Measurements from ENCODE around the gene COL5A2.
A peak's percentile ranks its signal among the peaks of the same experiment; 100 is the strongest.

COL5A2 gene

GRCh38 chr2:189074506-189074905 is 105.1 kb downstream of the COL5A2 start:
- no peak for DNase-seq (ENCODE audit: low read depth, low spot score)
- no peak overlapping the region for H3K4me3 ChIP-seq (ENCODE audit: low read length)

GRCh38 chr2:189072036-189072435 is 107.5 kb downstream of the COL5A2 start:
- H3K4me3 ChIP-seq (ENCODE audit: low read length): no peak overlapping the region
- no peak for DNase-seq (ENCODE audit: low read depth, low spot score)

- no peak overlapping the region for H3K4me3 ChIP-seq (ENCODE audit: low read length)
- DNase-seq (ENCODE audit: low read depth, low spot score): no peak
Observed at GRCh38 chr2:189069855-189070619, 109.5 kb downstream of the COL5A2 start.

DNA sequence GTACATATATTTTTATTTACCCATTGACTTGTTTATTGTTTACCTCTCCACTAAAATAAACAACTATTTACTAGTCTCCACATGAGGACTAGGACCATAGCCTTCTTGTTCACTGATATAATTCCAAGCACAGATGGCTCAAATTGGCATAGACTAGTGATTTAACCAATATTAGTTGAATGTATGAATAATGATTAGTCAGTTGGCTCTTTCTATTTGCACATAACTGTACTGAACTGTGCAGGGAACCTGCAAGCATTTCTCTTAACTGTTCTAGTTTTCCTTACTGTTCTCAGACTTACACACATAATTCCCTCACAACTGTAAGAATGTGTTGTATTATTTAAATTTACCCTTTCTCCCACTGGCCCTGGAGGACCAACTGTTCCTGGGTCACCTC is 113.5 kb downstream of the COL5A2 start:
- no peak for DNase-seq (ENCODE audit: low read depth, low spot score)
- H3K4me3 ChIP-seq (ENCODE audit: low read length): no peak overlapping the region

DNA sequence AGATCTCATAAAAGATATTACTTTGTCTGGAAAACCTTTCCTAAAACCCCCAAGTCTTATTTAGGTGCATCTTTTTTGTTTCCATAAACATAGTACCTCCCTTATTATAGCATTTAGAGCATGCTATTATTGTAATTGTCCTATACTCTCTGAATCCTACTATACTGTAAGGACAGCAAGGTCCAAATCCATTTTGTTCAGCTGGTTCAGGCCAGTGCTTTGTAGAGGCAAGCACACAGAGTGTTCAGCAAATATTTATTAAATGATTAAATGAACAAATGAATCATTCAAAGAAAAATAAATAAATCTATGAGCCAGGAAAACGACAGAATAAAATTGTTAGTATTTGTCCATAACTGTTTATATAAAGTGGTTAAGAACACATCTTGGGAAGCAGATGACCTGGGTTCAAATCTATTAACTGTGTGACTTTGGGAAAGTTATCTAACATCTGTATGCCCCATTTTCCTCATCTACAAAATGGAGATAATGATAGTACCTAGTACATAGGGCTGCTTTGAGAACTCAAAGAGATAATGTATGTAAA is 119.4 kb downstream of the COL5A2 start:
- DNase-seq (ENCODE audit: low read depth, low spot score): no peak
- no peak overlapping the region for H3K4me3 ChIP-seq (ENCODE audit: low read length)

- H3K4me3 ChIP-seq (ENCODE audit: low read length): no peak overlapping the region
- no peak for DNase-seq (ENCODE audit: low read depth, low spot score)
Observed at GRCh38 chr2:189057316-189057715, 122.2 kb downstream of the COL5A2 start.

DNA sequence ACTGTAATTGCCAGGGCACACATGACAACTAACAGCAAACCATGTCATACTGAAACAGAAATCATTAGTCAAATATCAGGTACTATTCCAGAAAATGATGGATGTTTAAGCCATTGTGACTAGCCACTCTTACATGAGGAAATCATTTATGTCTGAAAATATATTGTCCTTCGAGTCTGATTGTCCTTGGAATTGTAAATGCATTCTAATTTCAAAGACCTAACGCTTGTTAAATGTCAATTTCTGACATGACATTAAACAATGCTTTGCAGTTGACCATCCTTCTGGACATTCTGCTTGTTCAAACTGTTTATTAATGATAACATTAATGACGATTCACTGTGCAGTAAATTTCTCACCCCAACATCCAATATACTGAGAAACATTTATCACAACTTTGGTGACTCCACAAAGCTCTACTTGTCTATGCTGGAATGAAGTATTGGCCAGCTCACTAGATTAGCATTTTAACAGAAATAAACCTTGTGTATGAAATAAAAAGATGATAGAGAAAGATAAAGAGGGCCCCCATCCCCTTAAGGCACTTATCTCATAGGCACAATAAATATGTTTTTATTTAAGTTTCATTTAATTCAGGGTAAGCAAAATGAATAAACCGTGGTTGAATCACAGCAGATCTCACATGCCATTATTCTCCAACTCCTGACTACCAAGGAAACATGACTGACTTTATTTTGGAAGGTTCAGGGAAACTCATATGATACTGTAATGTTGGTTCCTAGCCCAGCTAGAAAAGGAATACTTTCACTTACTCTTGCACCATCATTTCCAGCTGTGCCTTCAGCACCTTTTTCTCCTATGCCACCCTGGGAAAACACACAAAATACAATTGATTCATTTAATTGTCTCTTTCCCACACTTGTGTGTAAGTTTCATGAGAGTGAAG is 123.1 kb downstream of the COL5A2 start:
- no peak for DNase-seq (ENCODE audit: low read depth, low spot score)

GRCh38 chr2:189050165-189050712 is 129.3 kb downstream of the COL5A2 start:
- DNase-seq (ENCODE audit: low read depth, low spot score): no peak
- no peak overlapping the region for H3K4me3 ChIP-seq (ENCODE audit: low read length)

More for the DNA sequence above, 123.1 kb downstream of the COL5A2 start:
- no peak overlapping the region for H3K4me3 ChIP-seq (ENCODE audit: low read length)

DNA sequence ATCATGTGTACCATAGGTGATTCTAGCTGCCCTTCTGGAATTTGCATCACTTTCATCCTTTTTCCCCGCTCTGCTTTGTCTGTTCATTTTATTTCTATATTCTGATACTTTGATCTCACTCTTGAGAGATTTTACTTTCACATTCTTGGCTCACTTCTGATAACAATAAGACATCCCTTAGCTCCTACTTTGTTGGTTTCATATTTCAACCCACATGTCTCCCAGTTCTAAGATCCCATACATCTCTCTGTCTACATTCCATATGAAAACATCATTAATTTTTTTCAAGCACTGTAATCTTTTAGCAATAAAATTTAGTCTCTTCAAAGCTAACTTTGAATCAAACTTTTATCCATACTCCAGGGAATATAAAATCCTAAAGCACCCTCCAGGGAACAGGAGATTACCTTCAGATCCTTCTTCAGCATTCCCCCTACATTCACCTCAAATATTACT is 129.8 kb downstream of the COL5A2 start:
- DNase-seq (ENCODE audit: low read depth, low spot score): no peak
- no peak overlapping the region for H3K4me3 ChIP-seq (ENCODE audit: low read length)

- DNase-seq (ENCODE audit: low read depth, low spot score): no peak
- H3K4me3 ChIP-seq (ENCODE audit: low read length): no peak overlapping the region
Observed at GRCh38 chr2:189048189-189048588, 131.4 kb downstream of the COL5A2 start.

- H3K4me3 ChIP-seq (ENCODE audit: low read length): no peak overlapping the region
- no peak for DNase-seq (ENCODE audit: low read depth, low spot score)
Observed at GRCh38 chr2:189047171-189047888, 132.2 kb downstream of the COL5A2 start.

GRCh38 chr2:189046320-189046719 is 133.2 kb downstream of the COL5A2 start:
- DNase-seq (ENCODE audit: low read depth, low spot score): no peak
- no peak overlapping the region for H3K4me3 ChIP-seq (ENCODE audit: low read length)

DNA sequence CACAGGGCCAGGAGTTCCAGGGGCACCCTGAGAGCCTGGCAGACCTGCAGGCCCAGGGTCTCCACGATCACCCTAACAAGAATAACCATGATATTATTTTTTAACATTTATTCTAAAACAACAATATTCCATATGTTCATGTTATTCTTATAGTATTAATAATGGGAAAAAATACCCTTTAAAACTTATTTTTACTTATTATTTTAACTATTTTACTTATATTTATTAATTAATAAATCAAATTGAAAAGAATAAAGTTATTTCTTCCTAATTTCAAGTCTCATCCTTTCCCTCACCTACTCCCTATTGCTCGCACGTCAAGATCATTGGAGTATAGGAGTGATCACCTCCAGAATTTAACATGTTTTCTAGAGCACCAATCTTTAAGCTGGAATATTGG is 133.7 kb downstream of the COL5A2 start:
- H3K4me3 ChIP-seq (ENCODE audit: low read length): no peak overlapping the region
- DNase-seq (ENCODE audit: low read depth, low spot score): no peak

- H3K4me3 ChIP-seq (ENCODE audit: low read length): no peak overlapping the region
- no peak for DNase-seq (ENCODE audit: low read depth, low spot score)
Observed at GRCh38 chr2:189037518-189037917, 142.0 kb downstream of the COL5A2 start.

- peak; percentile 12 for DNase-seq (ENCODE audit: low read depth, low spot score)
Observed at GRCh38 chr2:189024901-189025618, 154.5 kb downstream of the COL5A2 start.

DNA sequence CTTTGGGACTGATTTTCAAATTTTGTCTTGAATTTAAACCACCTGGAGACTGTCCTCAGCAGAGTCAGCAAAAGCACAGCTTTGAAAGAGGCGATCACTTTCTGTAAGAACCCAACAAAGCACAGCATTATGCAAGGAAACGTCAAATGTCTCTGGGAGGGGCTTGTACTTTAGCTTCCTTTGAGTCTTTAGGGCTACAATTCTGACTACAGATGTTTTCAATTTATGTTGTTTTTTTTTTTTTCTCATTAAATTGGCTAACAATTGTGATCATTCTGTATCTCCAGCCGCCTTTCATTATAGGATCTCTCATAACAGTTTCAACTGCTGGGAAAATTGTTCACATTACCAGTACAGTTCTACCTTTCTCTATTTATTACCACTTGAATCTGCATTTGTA is 157.1 kb downstream of the COL5A2 start:
- no peak overlapping the region for H3K4me3 ChIP-seq (ENCODE audit: low read length)
- no peak for DNase-seq (ENCODE audit: low read depth, low spot score)

More at GRCh38 chr2:189024901-189025618, 154.5 kb downstream of the COL5A2 start:
- H3K4me3 ChIP-seq (ENCODE audit: low read length): no peak overlapping the region

- H3K4me3 ChIP-seq (ENCODE audit: low read length): no peak overlapping the region
- no peak for DNase-seq (ENCODE audit: low read depth, low spot score)
Observed at GRCh38 chr2:189022053-189022481, 157.5 kb downstream of the COL5A2 start.

- no peak for DNase-seq (ENCODE audit: low read depth, low spot score)
- H3K4me3 ChIP-seq (ENCODE audit: low read length): no peak overlapping the region
Observed at GRCh38 chr2:189020179-189020578, 159.4 kb downstream of the COL5A2 start.

Data from Jurkat, Clone E6-1 (cell line).